A204.1 (cell line): ENCODE measurements around the gene AP5S1.

Experiments used
- FAIRE-seq: peaks from 2 replicates; lab custom pipeline; 2012; peaks lifted over from hg19 to GRCh38; lab: Jason Lieb, UNC

Gene AP5S1

GRCh38 chr20:3846740-3847428 lies 26.5 kb downstream of the AP5S1 start, which contains the start of gene MAVS:
Gene MAVS (plus strand): TSS chr20:3846834. CDS start chr20:3854625, 7,791 bp downstream.
- no peak for FAIRE-seq

- no peak for FAIRE-seq
These were observed 27.1 kb downstream of the AP5S1 start for GRCh38 chr20:3847429-3847940.

DNA sequence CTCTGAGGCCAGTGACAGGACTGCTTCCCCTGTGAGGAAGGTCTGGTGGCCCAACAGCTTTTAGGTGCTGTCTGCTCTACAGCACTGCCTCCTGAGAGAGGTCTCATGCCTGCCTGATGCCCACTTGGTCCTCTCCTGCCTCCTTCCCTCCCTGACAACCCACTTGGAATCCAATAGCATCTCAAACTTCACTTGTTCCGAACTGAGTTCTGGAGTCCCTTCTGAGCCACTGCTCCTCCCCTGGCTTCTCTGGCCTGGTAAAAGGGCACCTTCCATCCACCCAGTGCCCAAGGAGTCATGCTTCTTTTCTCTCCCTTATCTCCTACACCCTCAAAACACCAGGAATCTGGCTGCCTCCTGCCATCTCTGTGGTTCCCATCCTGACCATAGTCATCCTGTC lies 28.2 kb downstream of the AP5S1 start:
- FAIRE-seq = no peak

DNA sequence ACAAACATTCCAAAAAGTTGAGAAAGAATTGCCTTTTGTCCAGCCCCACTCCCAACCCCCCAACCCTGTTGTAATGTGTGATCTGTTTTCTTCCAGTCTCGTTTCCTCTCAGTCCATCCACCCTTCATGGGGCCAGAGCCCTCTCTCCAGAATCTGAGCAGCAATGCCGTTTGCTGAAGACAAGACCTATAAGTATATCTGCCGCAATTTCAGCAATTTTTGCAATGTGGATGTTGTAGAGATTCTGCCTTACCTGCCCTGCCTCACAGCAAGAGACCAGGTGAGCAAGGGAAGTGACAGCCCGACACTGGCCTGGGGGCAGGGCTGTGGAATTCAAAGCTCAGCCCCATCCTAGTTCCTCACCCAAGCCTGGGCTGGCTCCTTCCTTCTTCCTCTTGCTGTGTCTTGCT lies 34.1 kb downstream of the AP5S1 start:
- no peak for FAIRE-seq

- FAIRE-seq = no peak
These were observed 37.1 kb downstream of the AP5S1 start for GRCh38 chr20:3857405-3857804.

GRCh38 chr20:3858689-3859088 lies 38.3 kb downstream of the AP5S1 start:
- no peak for FAIRE-seq

GRCh38 chr20:3861191-3861590 lies 40.8 kb downstream of the AP5S1 start:
- no peak for FAIRE-seq

- no peak for FAIRE-seq
These were observed 42.0 kb downstream of the AP5S1 start for GRCh38 chr20:3862333-3862732.

GRCh38 chr20:3863317-3863716 lies 43.0 kb downstream of the AP5S1 start:
- no peak for FAIRE-seq

- no peak for FAIRE-seq
These were observed 44.2 kb downstream of the AP5S1 start for GRCh38 chr20:3864518-3864917.

DNA sequence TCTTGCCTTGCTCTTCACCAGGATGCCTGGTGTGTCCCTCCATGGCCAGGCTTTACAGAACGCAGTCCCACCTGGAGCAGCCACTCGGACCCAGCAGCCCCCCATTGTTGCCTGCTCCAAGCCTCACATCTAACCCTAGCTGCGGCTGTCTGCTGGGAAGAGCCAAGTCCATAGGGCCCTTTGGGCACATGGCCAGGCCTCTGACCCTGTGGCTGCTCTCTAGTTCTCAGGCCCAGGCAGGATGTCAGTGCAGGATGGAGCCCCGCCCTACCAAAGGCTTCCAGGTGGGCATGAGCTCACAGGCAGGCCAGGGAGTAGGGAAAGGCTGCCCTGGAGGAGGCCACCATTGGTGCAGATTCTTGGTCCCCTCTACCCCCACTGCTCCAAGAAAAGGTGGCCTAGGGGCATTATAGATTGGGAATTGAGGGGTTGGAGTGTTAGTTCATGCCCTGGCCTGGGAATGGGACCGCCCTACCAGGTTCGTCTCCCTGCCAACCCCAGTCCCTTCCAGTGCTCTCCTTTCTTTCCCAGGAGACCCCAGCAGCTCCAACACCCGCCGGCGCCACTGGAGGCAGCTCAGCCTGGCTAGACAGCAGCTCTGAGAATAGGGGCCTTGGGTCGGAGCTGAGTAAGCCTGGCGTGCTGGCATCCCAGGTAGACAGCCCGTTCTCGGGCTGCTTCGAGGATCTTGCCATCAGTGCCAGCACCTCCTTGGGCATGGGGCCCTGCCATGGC lies 45.0 kb downstream of the AP5S1 start:
- FAIRE-seq = no peak

- FAIRE-seq = no peak
These were observed 45.6 kb downstream of the AP5S1 start for GRCh38 chr20:3865887-3866407.

DNA sequence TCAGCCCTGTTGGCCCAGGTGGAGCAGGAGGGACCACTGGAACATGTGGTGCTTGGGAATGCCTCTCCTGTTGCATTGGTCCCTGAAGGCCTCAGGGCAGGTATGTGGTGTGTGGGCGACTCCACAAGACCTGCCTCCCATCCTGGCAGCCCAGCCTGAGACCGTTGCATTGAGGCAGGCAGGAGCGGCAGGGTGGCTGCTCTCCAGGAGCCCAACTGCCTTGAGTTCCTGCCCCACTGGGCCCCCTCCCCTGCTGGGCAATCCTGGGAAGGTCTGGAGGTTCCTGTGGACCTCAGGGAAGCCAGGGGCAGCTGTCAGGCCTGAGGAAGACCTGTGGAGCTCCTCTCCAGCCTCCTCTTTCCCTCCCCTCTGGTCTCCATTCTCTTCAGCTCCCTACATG lies 46.1 kb downstream of the AP5S1 start:
- FAIRE-seq = no peak

DNA sequence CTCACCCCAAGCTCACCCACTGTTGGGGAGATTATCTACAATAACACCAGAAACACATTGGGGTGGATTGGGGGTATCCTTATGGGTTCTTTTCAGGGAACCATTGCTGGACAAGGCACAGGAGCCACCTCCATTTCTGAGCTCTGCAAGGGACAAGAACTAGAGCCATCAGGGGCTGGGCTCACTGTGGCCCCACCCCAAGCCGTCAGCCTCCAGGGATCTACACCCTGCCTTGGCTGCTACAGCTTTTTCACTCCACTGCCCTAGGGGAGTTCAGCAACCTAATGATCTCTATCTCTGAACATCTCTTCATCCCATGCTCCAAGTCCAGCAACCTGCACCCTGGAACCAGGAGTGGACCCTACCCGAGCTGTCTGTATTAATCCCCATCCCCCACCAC lies 47.5 kb downstream of the AP5S1 start:
- FAIRE-seq = no peak

GRCh38 chr20:3869839-3870634 lies 49.7 kb downstream of the AP5S1 start:
- no peak for FAIRE-seq

DNA sequence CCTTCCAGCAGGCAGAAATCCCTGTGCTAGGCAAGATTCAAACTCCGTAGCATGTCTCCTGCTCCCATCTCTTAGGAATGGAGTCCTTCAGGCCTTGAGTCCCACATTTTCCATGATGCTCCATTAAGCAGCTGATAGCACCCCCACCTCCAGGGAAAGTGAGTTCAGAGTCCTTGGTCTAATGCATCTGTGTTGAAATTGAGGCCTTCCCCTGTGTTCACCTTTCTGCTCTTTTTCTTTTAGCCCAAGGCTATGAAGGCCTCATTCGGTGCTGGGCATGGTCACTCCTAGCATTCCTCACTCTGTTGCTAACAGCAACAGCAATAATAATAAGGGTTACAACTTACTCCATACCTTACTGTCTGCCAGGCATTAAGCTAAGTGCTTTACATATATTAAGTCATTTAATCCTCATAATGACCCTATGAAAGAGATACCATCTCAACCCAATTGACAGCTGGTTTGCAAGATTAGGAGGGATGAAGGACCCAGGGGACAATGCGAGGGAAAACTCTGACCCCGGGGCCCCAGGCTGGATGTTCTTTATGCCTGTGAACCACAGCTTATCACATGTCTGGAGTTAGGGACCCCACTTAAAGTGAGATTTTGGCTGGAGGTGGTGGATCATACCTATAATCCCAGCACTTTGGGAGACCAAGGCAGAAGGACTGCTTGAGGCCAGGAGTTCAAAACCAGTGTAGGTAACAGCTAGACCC lies 51.4 kb downstream of the AP5S1 start:
- FAIRE-seq = no peak

DNA sequence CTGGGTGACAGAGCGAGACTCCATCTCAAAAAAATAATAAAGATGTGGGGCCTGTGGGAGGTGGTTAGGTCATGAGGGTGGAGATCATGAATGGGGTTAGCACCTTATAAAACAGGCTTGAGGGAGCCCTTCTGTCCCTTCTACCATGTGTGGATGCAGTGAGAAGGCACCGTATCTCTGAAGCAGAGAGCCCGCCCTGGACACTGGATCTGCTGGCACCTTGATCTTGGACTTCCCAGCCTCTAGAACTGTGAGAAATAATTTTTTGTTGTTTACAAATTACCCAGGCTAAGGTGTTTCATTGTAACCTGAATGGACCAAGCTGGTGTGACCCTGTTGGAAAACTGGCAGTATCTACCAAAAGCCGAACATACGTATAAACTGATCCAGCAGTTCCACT lies 53.2 kb downstream of the AP5S1 start:
- no peak for FAIRE-seq

GRCh38 chr20:3874194-3874844 lies 54.0 kb downstream of the AP5S1 start:
- FAIRE-seq = no peak

GRCh38 chr20:3875378-3875974 lies 55.1 kb downstream of the AP5S1 start:
- no peak for FAIRE-seq

GRCh38 chr20:3876000-3876399 lies 55.7 kb downstream of the AP5S1 start:
- no peak for FAIRE-seq

GRCh38 chr20:3876676-3877075 lies 56.3 kb downstream of the AP5S1 start:
- FAIRE-seq = no peak
